D721Med (cell line): Measurements from ENCODE around the gene POC1A.
"Not testable (repeated sequence)": the region's sequence is repeated elsewhere in the genome, so short reads cannot be mapped to it uniquely, and the experiment has no call there.

Source experiments
- DNase-seq: peaks from one replicate; pipeline ENCODE4 v3.0.0; 2011; ENCODE audit warnings: low spot score; ENCODE audit not compliant: insufficient read length
- FAIRE-seq: peaks from 2 replicates; lab custom pipeline; 2011; peaks lifted over from hg19 to GRCh38; lab: Jason Lieb, UNC
- TF ChIP-seq, protein P1 (sequence below): IDR thresholded peaks from 2 replicates; pipeline ENCODE4 v1.5.1; 2012; ENCODE audit warnings: mild to moderate bottlenecking, control low read depth; ENCODE audit not compliant: insufficient read depth; ENCODE audit errors: missing control alignments

The POC1A gene

DNA sequence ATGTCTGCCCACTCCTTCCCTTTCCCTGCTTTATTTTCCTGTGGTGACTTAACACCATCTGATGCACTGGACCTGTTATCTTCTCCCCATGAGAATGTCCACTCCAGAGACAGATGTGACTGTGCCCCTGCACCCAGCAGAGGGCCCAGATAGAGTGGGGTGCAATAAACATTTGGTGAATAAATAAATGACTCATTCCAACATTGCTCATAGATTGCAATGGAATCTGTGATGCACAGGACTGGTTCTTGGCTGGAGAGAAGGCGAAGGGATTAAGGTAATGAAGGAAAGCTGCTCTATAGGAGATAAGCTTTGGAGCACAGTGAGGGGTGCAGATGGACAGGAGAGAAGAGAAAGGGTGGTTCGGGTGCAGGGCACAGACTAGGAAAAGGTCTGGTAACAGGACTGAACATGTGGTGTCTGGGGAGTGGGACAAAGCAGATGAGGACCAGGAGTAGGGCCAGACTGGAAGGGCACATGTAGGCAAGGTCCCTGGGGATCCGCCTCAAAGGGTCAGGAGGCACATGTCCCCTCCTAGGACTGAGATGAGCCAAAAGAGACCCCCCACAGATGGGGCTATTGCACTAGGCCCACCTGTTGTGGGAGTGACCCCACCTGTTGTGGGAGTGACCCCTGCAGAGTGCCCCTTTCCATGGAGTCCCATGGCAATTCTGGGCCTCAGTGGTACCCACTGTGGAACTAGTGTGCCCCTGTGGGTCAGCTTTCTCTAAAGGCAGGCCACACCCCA is 17.5 kb upstream of the POC1A start:
- TF ChIP-seq, protein P1, sequence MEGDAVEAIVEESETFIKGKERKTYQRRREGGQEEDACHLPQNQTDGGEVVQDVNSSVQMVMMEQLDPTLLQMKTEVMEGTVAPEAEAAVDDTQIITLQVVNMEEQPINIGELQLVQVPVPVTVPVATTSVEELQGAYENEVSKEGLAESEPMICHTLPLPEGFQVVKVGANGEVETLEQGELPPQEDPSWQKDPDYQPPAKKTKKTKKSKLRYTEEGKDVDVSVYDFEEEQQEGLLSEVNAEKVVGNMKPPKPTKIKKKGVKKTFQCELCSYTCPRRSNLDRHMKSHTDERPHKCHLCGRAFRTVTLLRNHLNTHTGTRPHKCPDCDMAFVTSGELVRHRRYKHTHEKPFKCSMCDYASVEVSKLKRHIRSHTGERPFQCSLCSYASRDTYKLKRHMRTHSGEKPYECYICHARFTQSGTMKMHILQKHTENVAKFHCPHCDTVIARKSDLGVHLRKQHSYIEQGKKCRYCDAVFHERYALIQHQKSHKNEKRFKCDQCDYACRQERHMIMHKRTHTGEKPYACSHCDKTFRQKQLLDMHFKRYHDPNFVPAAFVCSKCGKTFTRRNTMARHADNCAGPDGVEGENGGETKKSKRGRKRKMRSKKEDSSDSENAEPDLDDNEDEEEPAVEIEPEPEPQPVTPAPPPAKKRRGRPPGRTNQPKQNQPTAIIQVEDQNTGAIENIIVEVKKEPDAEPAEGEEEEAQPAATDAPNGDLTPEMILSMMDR, result no peak
- DNase-seq (no peak), FAIRE-seq (no peak)

DNA sequence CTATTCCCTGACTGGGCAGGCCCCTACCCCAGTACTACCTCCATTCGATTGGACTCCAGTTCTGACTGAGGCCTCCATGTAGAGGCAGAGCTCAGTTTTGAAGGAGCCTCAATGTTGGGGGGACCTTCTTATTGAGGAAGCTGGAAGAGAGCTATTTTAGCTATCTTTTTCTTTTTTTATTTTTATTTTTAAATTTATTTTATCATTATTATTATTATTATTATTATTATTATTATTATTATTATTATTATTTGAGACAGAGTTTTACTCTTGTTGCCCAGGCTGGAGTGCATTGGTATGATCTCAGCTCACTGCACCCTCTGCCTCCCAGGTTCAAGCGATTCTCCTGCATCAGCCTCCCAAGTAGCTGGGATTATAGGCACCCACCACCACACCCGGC is 16.0 kb upstream of the POC1A start:
- DNase-seq, FAIRE-seq: not testable (repeated sequence)

DNA sequence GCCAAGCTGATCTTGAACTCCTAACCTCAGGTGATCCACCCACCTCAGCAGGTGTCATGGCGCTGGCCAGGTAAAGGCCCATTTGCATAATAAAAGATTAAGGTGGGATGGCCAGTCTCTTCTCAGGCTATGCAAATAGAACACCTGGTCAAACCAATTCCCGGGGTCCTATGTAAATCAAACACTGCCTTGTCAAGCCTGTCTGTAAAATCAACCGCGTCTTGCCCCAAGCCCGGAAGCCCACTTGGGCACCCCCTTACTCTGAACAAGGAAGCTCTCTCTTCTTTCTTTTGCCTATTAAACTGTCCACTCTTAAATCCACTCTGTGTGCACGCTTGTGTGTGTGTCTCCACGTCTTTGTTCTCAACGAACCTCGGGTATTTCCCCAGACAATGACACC is 13.0 kb upstream of the POC1A start:
- no peak for DNase-seq
- TF ChIP-seq, protein P1, result no peak
- no peak for FAIRE-seq

DNA sequence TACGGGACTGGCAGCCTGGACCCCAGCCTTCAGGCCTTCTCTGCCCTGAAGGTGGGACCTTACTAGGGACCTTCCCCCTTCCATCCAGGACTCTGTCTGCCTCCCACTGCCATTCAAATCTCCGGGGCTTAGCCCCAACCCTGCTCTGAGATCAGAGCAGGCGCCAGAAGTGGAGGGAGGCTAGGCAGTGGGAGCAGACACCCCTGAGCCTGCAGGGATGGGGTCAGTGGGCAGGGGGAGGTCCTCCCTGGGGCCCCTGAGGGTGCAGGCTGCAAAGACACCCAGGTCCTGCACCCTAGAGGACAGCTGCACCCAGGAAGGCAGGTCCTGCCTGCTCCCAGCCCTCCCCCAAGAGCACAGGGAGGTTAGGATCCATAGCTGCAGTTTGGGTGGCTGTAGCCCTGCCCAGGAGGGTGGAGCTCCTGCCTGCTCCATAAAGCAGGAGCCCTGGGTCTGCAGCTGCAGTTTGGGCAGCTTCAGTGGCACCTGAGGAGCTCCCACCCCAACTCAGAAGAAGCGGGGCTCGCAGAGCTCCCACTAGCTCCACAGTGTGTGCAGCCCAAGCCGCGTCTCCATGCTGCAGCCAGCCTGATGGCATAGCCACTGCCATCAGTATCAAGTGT is 8.1 kb upstream of the POC1A start:
- FAIRE-seq (no peak), DNase-seq (no peak)
- TF ChIP-seq, protein P1, result no peak

DNA sequence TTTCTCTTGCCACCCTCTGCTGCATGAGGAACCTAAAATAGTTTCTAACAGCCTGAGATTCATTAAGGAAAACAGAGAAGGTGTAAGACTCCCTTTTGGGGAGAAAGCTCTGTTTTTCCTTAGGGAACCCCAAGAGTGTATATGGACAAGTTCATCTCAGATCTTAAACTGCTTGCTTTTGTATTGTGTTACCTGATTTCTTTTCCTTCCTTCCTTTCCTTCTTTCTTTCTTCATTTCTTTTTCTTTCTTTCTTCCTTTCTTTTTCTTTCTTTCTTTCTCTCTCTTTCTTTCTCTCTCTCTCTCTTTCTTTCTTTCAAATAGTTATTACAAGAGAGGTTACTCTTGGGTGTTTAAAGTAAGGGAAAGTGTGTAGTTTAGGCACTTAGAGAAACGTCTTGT is 5.3 kb upstream of the POC1A start:
- no peak for FAIRE-seq
- TF ChIP-seq, protein P1, result no peak
- DNase-seq, result no peak

DNA sequence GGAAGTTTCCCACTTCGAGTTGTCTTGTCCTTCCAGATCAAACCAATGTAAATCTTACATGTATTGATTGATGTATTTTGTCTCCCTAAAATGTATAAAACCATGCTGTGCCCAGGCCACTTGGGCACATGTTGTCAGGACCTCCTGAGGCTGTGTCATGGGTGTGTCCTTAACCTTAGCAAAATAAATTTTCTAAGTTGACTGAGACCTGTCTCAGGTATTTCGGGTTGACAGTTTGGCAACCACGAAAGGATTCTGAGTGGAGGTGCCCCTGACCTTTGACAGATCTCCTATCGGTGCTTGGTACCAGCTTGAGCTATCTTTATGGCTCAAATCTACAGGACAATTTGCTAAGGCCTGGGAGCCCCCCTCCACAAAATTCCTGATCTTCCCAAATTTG is 1.7 kb upstream of the POC1A start:
- FAIRE-seq (no peak), DNase-seq (no peak)
- TF ChIP-seq, protein P1, result no peak

DNA sequence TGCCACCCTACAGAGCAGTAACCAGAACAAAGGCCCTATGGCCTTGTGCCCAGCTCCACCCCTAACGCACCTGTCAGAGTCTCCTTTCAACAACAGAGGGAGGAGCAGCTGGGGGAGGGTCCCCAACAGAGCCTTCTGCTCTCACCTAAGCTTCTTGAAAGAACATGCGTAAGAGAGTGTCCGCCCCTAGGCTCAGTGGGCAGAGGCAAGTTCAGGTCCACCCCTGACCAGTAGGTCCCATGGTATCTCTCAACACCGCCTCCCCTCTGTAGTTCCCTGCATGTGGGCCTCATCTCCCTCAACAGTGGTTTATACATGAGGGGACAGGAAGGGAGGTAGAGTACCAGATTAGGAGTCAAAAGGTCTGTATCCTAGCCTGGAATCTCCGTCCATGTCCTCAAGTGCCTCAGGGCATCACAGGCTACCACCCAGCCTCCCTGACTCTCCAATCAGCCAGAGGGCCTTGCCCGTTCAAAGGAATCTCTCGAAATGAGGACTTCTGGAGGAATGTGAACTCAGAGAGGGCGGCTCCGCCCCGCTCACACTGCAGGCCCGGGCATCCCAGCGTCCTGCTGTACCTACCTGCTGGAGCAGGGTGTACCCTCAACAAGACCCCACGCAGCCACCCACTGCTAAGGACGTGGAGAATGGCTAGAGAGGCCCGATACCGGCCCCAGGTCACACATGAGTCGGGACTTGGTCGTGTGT is 680 bp downstream of the POC1A start:
- TF ChIP-seq, protein P1, result no peak
- DNase-seq, result no peak
- FAIRE-seq, result no peak

DNA sequence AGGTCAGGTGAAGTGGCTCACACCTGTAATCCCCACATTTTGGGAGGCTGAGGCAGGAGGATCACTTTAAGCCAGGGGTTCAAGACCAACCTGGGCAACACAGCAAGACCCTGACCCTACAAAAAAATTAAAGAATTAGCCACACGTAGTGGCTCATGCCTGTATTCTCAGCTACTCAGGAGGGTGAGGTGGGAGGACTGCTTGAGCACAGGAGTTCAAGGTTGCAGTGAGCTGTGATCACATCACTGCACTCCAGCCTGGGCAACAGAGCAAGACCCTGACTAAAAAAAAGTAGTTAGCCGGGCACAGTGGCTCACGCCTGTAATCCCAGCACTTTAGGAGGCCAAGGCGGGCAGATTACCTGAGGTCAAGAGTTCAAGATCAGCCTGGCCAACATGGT is 2.2 kb downstream of the POC1A start:
- not testable (repeated sequence) for FAIRE-seq, DNase-seq
